ENCODE measurements around the gene PLXNA1. TPM values are rescaled to one million over a fixed set of nuclear protein-coding genes. Genes with fewer than 3 reads are reported as not detected.

Gene PLXNA1
- 18.4 to 25.3 TPM (median 21.6 TPM) in 5 replicates for total RNA-seq (2022; extraction: Qiagen RNA extraction; ENCODE audit: low read depth)

GRCh38 chr3:126982471-126983175, at the start of gene PLXNA1:
TSS of gene PLXNA1 (plus strand) at chr3:126983115. CDS start at chr3:126988594, 5,479 bp downstream.

Other genes with a start within 250 kb of the PLXNA1 start
- not detected in 5 replicates for gene PRR23E, start 210.0 kb downstream of the PLXNA1 start, total RNA-seq (2022; extraction: Qiagen RNA extraction; ENCODE audit: low read depth)

Measured in A549 treated with CpdA at 1 μM for 4 hours (cell line).